Hematopoietic multipotent progenitor cell treated with erythropoietin and hydrocortisone succinate and interleukin-3 and kit ligand, for 15 days (in vitro differentiated cells): ENCODE results near the gene BMPR1B.
A peak's percentile ranks its signal among the peaks of the same experiment; 100 is the strongest.
"Not testable (repeated sequence)": the region's sequence is repeated elsewhere in the genome, so short reads cannot be mapped to it uniquely, and the experiment has no call there.

Experiments used
- DNase-seq: peaks from one replicate; pipeline ENCODE4 v3.0.0-alpha.2; 2015; ENCODE audit warnings: low spot score

The BMPR1B gene

DNA sequence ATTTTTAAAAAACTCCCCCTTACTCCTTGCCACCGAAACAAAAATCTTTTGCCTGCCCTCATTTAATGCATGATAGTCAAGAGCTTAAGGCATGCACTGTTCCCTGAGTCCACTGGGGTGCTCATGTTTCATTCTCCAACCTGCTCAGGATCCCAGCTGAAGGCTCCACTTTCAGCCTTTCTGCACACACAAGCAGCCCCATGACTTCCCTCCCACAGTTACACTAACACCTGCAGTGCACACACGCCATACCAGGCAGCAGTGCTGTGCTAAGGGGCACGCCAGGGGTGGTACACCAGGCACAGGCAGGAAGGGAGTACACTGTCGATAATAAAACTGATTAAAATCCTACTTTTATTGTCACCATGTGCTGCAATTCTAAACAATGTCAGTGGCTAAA is 385.2 kb downstream of the BMPR1B start:
- DNase-seq: no peak

DNA sequence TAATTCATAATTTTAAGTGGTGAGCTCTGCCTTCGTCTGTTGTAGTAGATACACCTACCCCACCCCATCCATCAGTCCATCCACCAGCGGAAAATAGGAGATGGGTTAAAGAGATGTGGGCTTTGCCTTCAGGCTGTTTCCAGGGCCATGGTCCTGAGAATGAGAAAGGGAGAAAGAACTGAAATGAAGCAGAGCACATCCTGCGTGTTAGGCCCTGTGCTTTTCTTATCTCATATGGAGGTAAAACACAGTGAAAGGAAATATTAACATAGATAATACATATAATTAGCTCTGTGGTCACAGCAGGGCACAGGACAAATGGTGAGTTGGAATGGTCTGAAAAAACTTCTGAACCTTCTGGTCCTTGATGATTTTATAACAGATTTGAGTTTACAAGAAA is 393.5 kb downstream of the BMPR1B start:
- DNase-seq: no peak

DNA sequence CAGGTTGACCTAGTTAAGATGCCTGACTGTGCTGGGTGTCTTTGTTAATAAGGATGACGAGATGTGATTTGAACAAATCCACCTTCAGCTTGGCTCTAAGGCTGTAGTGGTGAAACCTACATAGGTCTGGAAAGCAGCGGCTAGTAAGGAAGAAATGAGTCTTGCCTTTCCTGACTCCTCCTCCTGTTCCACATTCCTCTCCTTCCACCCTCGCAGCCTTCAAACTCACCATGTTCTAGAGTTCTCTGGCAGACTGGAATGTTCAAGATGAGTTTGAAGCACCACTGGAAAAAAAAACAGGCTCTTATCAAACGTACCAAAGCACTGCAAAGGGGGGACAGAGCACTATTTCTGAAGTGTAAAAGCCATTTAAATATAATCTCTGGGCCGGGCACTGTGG is 395.4 kb downstream of the BMPR1B start:
- DNase-seq: no peak

DNA sequence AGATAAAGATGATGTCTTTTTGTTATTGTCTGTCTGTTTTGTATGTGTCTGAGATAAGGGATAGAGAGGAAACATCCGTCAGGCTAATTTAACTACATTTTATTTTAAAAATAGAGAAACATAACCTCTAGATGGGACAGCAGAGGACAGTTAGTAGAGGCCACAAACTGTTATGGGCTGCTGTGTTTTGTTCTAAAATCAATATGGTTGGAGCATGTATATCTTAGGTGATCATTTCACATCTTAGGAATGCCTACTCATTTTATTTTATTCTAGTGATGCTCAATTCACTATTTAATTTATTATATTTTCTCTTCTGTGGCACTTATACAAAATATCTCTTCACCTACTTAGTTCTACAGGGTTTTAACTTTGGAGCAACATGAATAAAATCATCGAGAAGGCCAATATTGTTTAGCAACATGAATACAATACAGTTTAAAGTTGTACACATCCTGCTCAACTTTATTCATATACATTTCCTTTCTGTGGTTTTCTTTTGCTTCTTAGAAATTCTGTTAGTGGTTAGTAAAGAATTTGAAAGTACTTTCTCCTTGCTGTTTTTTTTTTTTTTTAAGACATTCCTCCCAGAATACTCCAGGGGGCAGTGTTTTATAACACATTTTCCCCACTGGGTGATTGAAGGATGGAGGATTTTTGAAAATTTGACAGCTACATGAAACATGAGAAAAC is 398.1 kb downstream of the BMPR1B start:
- DNase-seq: peak; percentile 6

DNA sequence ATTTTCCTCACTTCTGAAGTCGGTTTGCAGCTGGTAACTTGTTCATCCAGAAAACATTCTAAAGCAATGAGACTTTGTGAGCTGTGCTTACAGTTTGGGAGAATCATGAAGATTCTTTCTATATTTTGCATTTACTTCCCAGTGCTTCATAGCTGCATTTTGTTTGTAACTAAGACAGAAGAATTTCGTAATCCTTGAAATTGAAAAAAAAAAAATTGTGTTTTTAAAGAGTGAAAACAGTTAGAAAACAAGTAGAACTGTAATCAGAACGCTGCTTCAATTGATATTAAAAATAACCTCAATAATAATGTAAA is 398.7 kb downstream of the BMPR1B start:
- DNase-seq: no peak

DNA sequence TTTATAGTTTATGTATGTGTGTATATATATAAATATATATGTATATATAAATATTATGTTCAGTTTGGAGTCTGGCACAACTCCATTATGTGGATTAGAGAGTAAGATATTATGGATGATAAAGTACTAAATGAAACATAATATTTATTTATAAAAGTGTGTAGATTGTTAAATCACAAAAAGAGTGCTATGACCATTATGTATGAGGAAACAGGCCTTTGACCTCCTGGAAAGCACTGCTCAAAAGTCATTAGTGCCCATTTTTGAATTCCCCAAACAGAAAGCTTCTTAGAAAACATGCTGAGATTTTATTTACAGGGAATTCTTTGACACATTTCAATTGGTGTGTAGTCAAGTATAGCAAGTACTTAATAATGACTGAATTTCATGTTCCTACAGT is 399.8 kb downstream of the BMPR1B start:
- DNase-seq: no peak

DNA sequence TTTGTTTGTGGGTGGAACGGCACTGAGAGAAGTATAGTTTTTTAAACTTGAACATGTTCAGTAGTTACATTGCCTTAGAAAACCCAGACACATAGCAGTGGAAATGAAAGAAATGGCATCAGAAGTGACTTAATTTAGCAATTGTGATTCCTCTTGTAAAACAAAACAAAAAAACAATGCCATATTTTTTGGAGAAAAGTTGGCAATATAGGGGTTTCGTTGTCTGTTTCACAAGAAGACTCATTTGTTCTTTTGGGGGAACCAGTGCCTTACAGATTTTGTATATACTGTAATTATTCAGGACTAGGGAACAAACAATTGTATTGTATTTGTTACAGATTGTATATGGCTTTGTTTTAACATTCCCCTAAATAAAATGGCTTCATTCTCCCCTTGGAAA is 400.3 kb downstream of the BMPR1B start:
- DNase-seq: no peak

DNA sequence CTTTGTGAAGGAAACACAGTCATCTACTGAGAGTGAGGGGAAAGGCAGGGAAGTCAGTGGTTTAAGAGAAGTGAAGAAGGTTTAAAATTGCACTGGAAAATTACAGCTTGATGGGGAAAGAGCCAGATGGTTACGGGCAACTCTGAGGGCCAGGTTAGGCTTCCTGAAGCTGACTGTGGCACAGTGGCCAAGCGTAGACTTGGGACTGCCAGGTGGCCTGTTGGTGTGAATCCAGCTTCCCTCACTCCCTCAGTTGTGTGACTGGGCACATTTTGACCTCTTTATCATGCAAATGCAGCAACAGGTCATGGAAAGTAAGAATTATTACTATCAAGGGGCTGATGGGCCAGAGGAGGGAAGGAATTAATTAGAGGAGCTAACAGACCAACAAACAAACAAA is 400.9 kb downstream of the BMPR1B start:
- no peak for DNase-seq

DNA sequence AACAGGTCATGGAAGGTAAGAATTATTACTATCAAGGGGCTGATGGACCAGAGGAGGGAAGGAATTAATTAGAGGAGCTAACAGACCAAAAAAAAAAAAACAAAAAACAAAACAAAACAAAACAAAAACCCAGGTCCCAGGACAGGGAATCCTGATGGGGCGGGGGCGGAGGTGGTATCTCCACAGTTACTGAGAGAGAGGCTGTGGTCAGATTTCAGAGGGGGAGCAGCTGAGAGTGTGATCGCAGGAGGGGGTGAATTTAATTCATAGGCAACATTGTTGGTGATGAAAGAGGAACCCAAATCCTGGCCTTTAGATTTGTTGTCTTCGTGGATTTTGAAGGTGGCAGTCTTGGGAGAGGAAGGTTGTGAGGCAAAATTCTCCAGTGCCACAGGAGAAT is 401.6 kb downstream of the BMPR1B start:
- no peak for DNase-seq

DNA sequence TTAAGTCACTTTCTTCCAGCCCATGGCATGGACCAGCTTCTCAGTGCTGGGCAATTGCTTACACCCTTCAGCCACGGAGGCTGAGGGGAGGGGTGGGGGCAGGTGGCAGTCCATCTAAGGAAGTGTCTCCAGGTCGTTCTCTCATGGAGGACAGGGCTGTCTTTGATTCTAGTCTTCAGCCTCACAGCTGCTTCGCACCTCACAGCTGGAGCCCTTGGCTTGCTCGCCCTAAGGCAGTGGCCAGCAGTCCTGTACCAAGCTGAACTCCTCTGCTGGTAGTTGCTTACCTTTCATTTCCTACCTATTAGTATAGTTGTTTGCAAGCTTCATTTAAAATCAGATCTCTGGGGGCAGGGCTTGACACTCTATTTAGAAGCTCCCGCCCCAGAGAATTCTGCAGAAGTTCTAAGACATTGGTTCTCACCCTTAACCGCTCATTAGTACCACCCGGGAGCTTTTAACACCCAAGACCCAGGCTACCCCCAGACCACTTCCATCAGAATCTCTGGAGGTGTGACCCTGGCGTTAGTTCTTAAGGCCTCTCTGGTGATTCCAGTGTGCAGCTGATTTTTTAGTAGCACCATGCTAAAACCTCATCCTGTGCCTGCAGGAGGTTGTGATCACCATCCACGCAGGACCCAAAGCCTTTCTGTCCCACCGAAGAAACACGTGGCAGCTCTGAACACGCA is 404.2 kb downstream of the BMPR1B start:
- no peak for DNase-seq

DNA sequence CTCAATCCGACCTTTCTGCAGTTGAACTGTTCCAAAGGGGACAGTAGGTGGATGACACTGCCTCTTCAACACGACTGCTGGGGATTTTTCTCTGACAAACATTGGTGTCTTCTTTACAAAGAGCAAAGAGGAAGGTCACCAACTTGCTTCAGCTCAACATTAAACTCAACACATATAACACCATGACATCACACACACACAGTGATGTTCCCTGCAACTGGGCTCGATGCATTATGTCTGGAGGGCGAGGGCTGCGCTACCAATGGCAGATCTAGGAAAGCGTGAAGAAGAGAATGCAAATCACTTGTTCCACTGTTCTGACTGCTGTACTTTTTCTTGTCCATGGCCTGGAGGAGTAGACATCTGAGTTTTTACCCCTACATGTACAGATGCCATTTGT is 405.1 kb downstream of the BMPR1B start:
- DNase-seq: no peak

DNA sequence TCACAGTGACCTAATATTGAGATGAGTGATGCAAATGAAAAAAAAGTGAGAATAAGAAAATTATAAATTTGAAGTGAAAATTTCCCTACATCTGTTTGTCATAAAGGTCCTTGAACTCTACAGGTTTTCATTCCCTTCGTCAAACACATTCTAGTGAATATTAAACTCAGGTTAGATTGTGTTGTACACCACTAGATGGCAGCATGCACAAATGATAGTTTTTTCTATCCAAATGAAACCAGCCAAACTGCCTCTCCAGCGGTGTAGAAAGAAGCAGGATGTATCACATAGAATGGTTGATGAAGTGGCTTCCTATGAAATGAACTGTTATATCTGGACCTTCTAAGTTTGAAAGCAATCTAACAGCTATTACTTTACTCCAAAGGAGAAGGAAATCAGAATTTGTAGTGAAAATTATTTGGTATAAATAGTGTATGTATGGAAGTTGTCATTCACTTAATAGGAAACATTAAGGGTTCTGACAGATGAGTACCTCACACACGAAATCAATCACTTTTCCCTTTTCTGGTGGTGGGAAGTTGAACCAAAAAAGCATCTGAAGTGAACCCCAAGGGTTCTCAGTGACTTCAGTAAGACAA is 408.3 kb downstream of the BMPR1B start:
- DNase-seq: peak; percentile 34

DNA sequence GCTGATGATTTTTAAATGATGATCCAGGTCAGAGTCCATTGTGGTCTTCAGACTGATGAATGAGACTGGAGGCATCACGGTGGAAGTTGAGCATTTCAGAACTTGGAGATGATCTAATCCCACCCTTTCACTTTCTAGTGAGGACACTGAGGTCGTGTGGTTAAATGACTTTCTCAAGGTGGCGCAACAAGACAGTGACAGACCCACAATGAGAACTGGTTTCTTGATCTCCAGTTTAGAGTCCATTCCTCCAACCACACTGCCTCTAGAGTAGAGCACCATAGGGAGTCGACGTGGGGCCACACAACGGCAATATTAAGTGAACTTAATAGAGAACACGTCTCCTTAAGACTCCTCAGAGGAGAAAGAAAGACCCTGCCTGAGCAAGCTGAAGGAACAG is 410.1 kb downstream of the BMPR1B start:
- no peak for DNase-seq

DNA sequence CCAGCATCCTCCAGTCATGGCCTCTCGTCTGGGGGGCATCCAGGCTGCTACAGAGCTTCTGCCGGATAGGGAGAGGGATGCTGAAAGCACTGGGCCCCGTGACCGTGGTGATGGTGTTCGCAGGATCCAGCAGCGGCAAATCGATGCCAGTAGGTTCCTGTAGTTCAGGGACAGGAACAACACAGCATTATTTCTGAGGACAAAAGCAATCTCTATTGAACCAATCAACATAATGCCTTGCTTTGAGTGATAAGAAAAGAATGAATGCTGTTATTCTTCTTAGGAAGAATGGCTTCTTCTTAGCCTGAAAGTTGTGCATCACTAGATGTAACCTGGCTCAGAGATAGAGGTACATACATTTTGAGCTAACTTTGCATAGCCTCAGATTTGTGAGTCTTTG is 412.4 kb downstream of the BMPR1B start:
- DNase-seq: no peak

DNA sequence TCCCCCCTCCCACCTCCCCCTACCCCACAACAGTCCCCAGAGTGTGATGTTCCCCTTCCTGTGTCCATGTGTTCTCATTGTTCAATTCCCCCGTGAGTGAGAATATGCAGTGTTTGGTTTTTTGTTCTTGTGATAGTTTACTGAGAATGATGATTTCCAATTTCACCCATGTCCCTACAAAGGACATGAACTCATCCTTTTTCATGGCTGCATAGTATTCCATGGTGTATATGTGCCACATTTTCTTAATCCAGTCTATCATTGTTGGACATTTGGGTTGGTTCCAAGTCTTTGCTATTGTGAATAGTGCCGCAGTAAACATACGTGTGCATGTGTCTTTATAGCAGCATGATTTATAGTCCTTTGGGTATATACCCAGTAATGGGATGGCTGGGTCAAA is 413.6 kb downstream of the BMPR1B start:
- not testable (repeated sequence) for DNase-seq

DNA sequence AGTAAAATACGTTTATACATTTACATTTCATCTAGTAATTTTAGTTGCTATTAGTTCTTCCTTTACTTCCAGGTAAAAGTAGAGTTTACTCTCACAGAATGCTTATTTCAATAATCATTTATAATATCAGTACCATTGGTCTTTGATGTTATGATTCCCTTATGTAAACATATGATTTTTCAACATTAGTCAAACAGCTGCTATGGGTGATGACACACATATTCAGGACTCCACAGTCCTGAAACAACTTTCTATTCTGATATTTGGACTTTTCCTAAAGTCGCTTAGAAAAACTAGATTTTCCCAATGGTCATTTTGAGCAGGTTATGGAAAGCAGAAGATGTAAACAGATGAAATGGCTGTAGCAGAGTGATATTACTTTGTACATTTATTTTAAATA is 421.2 kb downstream of the BMPR1B start:
- DNase-seq: no peak

DNA sequence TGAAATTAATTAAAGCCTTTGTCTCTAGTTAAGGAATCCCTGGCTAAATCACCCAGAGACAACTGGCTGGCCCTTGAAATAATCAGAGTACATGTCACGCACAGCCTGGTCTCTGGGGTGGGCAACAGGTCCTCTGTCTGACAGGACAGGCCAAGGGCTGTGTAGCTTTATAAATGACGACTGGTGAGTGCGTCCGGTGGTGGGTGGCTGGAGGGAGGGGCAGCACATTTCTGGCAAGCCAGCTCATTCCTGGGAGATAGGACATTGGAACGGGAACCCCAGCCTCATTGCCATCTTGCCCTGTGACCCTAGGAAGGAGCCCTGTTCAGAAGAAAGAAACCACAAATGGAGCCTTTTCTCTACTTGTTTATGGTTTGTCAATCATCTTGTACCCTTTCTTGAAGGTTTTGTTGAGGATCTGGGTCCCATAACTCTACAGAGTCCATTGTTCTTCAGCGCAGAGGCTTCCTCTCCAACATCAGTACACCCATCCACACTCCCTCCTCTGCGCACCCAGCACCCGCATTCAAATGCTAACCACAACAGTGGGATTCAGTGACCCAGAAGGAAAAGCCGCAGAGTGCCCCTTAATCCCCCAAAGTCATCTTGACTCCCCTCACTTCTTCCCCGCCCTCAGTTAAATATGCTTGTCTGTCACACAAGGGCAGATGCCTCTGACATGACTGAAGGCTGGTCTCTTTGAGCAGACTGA is 422.9 kb downstream of the BMPR1B start:
- no peak for DNase-seq

DNA sequence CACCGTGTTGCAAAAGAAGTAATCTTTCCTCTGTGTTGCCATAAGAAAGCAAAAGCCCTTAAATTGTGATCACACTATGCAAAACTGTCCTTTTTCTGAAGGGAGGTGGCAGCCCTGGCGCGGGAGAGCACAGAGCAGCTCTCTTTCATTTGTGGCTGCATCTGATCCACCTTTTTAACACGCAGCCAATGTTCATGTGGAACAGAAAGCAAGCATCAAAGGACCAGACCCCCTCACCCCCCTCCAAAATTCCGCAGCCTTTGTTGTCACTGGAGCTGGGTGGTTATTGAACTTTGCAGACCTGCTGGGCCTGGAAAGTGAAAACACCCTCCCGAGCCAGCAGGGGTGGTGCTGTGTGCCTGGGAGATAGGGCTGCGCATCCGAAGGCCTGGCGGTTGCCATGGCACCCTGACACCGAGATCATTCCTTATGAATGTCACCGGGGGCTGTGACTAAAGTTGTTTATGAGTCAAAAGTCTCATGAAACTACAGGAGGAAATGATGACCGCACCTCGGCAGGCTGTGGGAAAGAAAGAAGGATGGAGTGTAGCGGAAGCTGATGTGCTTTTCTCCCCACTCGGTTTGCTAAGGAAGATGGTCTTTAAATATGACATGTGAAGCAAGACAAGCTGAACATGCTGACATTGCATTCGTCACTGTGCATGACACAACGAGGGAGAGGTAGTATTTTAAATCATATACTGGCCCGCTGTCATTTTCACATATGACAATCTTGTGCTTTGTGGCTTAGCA is 423.7 kb downstream of the BMPR1B start:
- DNase-seq: no peak

DNA sequence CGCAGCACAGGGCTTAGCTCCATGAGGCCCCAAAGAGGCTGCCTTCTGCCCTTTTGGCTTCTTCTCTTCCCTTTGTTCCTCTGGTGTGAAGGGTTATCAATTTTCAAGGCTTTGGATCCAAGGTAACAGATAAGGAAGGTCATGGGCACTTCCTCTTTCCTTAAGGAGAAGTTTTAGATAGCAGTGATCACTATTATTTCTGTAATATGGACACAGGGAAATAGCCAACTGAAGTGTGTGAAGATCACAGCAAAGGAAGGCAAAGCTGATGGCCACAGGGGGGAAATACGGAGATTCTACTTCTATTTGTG is 424.2 kb downstream of the BMPR1B start:
- DNase-seq: no peak

DNA sequence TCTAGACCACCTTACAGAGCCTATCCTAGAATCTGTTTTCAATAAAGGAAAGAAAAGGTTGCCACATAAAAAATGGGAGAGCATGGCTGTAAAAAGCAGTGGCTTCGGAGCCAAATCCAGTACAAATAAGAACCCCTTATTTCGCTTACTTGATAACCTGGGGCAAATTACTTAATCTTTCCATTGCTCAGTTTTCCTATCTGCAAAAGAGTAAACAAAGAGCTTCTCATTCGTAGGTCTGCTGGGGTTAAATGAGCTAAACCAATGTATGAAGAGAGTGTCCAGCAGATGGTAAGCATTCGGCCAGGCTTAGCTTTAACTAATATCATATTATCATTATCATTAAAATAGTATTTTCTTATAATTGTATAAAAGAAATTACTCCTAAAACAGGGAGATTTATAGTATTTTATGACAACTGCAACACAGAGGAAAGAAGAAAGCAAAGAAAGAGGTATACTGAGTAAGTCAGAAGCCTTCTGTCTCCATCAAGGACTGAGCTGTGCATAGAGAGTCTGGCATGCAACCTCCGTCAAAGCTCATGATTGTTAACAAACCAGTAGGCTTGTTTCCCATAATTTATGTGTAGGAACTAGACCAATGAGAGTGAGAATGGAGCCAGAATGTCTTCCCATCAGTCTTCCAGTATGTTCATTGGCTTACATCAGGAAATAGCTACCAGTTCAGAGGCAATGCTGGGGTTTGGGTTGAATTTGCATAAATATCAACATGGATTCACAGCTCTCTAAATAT is 426.1 kb downstream of the BMPR1B start:
- DNase-seq: no peak

DNA sequence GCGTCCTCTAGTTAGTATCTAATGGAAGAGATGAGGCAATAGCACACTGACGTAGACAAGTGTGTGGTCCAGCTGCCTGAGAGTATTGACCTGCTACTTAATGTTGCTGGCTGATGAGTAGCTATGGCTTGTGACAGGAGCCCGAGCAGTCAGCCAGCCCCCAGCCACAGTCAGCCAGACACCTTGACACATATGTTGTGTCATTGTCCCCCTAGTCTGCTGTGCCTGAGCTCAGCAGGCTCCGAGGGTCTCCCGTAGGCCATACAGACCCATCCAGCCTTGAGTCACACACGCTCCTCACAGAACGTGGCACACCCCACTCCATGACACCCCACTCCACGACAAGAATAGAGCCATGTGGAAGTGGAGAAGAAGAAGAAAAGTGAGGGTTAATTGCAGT is 428.9 kb downstream of the BMPR1B start:
- DNase-seq: no peak
